Lower lobe of right lung (tissue), 2 donors: Measurements from ENCODE around the gene MYH7. TPM values are rescaled to one million over a fixed set of nuclear protein-coding genes. Genes with fewer than 3 reads are reported as not detected.

Experiments used
- ATAC-seq, 2 donors: fragments of 200-7000 bp; cut with Tn5 transposase; one replicate each; pipeline ENCODE4 v1.9.1; 2020 to 2022; ENCODE audit warnings: mild to moderate bottlenecking in 2 of 2, moderate library complexity in 2 of 2
- DNase-seq: peaks from one replicate; pipeline ENCODE4 v3.0.0-alpha.2; 2020
- H3K27ac ChIP-seq: fragments of 200-600 bp; one replicate; pipeline ENCODE4 v1.8.0; 2022
- H3K27me3 ChIP-seq: fragments of 200-600 bp; one replicate; pipeline ENCODE4 v1.8.0; 2022; ENCODE audit warnings: low read depth
- H3K36me3 ChIP-seq: fragments of 200-600 bp; one replicate; pipeline ENCODE4 v1.8.0; 2022; ENCODE audit warnings: mild to moderate bottlenecking
- H3K4me1 ChIP-seq: fragments of 200-600 bp; one replicate; pipeline ENCODE4 v1.8.0; 2022
- H3K4me3 ChIP-seq: fragments of 200-600 bp; one replicate; pipeline ENCODE4 v1.8.0; 2022; ENCODE audit warnings: mild to moderate bottlenecking
- H3K9me3 ChIP-seq: fragments of 200-600 bp; one replicate; pipeline ENCODE4 v1.8.0; 2022
- intact Hi-C: fragments of 100-400 bp; cut with DNase I; formaldehyde crosslinking; loops from one replicate; pipeline ENCODE4 v1.11.0; 2022
- total RNA-seq: library from RNA; stranded (reverse); fragmentation: NEBNext Ultra II Directional; extraction: Animal tissue kit (Norgen Biotek cat#: 25700); gene quantifications from one replicate; pipeline ENCODE4 v1.2.1, GENCODE V29; 2021
- TF ChIP-seq, protein P1 (sequence below): fragments of 200-600 bp; IDR thresholded peaks from one replicate; pipeline ENCODE4 v1.8.0; 2022; ENCODE audit warnings: antibody characterized with exemption, mild to moderate bottlenecking
- donor health status: DM: no; HTN: yes; CAD: no; lungs with severe emphysema.

MYH7 gene
- total RNA-seq, 1 donor from 2014 or later: 0.09 TPM

DNA sequence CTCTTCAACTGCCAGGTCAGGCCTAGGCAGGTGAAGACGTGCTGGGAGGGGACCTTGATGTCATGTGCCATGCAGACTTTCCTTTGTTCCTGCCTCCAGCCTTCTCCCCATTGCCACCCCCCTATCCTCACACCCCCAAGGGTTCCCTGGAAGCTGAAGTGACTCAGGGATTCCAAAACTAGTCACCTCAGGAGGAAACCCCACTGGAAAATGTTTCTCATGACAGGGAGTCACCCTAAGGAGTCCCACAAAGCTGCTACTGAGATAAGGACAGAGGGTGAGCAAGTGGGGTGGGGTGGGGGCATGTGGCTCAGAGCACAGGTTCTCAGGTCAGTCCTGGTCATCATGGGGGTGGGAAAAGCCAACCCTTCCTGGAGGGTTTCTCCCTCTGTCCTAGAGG is 65.2 kb downstream of the MYH7 start:
- Histone ChIP-seq H3K9me3 (no peaks in the 10 kb centered on the region), H3K27ac (no peak overlapping the region), H3K4me1 (no peaks in the 10 kb centered on the region), H3K4me3 (no peak overlapping the region), H3K27me3 (peaks cover 21% of the 10 kb centered on the region), H3K36me3 (no peaks in the 10 kb centered on the region)
- TF ChIP-seq, protein P1, sequence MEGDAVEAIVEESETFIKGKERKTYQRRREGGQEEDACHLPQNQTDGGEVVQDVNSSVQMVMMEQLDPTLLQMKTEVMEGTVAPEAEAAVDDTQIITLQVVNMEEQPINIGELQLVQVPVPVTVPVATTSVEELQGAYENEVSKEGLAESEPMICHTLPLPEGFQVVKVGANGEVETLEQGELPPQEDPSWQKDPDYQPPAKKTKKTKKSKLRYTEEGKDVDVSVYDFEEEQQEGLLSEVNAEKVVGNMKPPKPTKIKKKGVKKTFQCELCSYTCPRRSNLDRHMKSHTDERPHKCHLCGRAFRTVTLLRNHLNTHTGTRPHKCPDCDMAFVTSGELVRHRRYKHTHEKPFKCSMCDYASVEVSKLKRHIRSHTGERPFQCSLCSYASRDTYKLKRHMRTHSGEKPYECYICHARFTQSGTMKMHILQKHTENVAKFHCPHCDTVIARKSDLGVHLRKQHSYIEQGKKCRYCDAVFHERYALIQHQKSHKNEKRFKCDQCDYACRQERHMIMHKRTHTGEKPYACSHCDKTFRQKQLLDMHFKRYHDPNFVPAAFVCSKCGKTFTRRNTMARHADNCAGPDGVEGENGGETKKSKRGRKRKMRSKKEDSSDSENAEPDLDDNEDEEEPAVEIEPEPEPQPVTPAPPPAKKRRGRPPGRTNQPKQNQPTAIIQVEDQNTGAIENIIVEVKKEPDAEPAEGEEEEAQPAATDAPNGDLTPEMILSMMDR: no peak
- intact Hi-C loops: no loop called here
- DNase-seq (no peak), ATAC-seq (no peak)

DNA sequence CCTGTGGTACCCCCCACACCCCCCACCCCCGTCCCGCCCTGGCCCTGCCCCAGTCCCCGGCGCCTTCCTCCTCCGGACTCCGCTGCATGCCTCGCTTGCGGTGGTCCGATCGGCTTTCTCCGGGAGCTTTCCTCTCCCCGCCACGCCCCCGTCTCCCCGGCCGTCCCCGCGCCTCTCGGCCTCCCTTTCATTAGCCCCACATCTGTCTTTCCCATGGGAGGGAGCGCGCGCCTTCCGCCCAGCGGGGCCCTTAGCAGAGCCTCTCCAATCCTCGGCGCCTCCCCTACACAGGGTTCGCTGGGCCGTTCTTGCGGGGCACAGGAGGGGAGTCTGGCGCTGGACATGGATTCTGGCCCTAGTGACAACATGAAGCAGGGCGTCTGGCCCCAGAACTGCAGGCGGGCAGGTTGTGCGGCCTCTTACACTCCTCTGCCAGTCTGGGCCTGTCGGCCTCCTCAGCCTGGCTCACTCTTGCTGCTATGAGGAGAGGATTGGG is 69.0 kb downstream of the MYH7 start:
- DNase-seq (peak; percentile 72), ATAC-seq (peak; percentile 74 to 75)
- H3K27ac ChIP-seq: peak overlapping the region; percentile 69
- H3K36me3 ChIP-seq: no peaks in the 10 kb centered on the region
- peak overlapping the region; percentile 57 for H3K4me3 ChIP-seq
- intact Hi-C loops: no loop called here
- no peaks in the 10 kb centered on the region for H3K9me3 ChIP-seq
- peaks cover 34% of the 10 kb centered on the region for H3K27me3 ChIP-seq
- peaks cover 6% of the 10 kb centered on the region for H3K4me1 ChIP-seq
- TF ChIP-seq, protein P1: no peak

DNA sequence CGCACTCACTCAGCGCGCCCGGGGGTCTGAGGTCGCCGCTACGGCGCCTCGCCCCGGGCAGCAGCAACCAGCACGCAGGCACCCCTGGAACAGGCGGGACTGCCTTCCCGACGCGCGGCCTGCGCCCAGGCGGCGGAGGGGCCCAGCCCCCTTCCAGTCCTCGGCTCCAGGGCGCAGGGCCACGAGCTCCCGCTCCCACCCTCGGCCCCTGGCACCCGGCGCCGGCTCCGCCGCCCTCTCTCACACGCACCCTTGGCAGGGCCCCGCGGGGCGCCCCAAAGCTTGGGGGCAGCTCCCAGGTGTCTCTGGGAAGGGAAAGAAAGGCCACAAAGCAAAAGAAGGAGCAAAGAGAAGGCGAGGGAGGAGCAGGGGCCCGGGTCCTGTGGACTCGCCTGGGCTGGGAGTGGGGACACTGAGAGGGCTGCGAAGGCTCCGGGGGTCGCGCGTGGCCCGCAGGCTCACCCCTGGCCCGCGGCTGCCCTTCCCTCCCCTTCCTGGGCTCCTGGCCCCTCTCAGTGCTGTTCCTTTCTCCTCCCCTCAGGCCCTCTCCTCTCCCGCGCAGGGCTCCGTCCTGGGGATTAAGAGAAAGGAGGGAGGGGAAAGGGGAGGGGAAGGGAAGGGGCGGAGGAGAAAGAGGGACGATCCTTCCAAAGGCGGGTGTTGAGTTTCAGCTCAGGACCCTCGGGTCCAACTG is 69.6 kb downstream of the MYH7 start:
- intact Hi-C loops: no loop called here
- peaks cover 6% of the 10 kb centered on the region for H3K4me1 ChIP-seq
- H3K36me3 ChIP-seq: no peaks in the 10 kb centered on the region
- H3K9me3 ChIP-seq: no peaks in the 10 kb centered on the region
- peak overlapping the region; percentile 57 for H3K4me3 ChIP-seq
- no peak for DNase-seq
- H3K27ac ChIP-seq: peak overlapping the region; percentile 84
- peaks cover 32% of the 10 kb centered on the region for H3K27me3 ChIP-seq
- ATAC-seq: peak; percentile 82 to 85
- TF ChIP-seq, protein P1: no peak

DNA sequence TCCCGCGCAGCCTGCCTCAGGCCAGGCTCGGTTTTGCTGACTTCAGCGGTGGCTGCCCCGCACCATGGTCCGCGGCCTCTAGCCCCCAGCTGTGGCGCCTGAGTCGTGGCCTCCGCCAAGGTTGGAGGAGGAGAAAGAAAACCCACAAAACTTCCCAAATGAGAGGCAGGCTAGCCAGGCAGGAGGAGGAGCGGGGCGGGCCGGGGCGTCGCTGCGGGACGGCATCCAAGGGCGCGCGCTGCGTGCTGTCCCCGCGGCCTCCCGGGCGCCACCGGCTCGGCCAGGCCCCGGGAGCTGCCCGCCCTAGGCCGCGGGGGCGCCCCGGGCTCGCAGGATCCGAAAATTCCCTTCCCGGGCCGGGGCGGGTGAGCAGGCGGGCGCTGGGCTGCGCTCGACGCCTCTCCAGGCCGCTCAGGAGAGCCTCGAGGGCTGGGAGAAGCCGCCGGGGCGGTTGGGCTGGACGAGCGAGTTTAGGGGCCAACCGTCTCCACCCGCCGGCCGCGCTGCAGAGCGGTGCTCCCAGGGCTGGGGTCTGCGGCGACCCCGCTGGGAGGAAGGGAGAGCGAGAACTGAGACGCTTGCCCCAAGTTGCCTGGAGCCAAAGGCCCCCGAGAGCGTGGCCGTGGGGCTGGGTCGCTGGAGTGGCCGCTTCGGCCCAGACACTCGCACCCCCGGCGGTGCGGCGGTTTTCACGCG is 70.3 kb downstream of the MYH7 start, which contains the start of gene EFS:
Gene EFS (minus strand): TSS at position 137 of the 696 bp plus-strand sequence. CDS start 147 bp downstream, outside the sequence.
- DNase-seq: no peak
- peaks cover 29% of the 10 kb centered on the region for H3K27me3 ChIP-seq
- no peaks in the 10 kb centered on the region for H3K9me3 ChIP-seq
- H3K36me3 ChIP-seq: no peaks in the 10 kb centered on the region
- peak; percentile 66 to 73 for ATAC-seq
- intact Hi-C loops: no loop called here
- H3K27ac ChIP-seq: peak within 1 kb of the TSS; percentile 84
- H3K4me3 ChIP-seq: peak within 1 kb of the TSS; percentile 57
- H3K4me1 ChIP-seq: peaks cover 6% of the 10 kb centered on the region
- TF ChIP-seq, protein P1: no peak

DNA sequence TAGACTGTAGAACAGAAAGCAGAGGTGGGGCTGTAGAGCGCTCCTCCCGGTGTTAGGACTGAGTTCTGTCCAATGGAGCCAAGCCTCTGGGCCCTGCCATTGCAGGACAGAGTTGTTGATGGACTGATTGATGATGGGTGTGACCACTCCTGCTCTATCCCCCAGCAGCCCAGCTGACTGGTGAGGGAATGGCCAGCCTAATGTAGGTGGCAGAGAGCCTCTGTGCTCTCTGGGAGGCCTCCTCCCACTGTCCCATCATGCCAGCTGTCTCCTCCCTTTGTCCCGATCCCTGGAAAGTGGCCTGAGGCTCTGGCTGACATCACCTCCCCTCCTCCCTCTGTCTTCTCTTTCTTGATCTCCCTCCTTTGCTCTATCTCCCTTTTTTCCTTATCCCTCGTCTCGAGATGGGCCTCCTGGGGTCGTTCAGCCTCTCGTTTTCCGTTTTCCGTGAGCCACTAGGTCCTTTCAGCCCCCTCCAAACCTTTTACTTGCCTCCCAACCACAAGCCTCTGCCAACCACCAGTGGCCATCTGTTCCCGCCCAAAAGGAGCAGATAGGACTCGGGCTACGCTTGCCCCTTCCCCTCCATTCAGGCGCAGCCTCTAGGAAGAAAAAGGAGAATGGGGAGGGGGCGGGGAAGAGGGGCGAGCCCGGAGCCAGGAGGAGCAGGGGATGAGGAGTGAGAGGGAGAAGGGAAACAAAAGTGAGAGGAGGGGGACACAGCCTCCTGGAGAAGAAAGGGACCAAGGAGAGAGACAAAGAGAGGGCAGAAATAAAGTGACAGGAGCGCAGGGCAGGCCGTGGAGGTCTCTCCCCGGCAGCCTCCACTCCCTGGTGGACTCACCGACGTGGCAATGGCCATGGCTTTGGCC is 71.1 kb downstream of the MYH7 start:
- no peak for ATAC-seq
- H3K27ac ChIP-seq: peak overlapping the region; percentile 84
- TF ChIP-seq, protein P1: no peak
- H3K9me3 ChIP-seq: no peaks in the 10 kb centered on the region
- peaks cover 29% of the 10 kb centered on the region for H3K27me3 ChIP-seq
- peaks cover 5% of the 10 kb centered on the region for H3K36me3 ChIP-seq
- H3K4me3 ChIP-seq: peak overlapping the region; percentile 57
- intact Hi-C loops: no loop called here
- H3K4me1 ChIP-seq: peaks cover 6% of the 10 kb centered on the region
- DNase-seq: no peak
